ENCODE results near the gene SLC25A43. TPM values are rescaled to one million over a fixed set of nuclear protein-coding genes. Genes with fewer than 3 reads are reported as not detected.

The SLC25A43 gene
- total RNA-seq, 1 experiment from 2014 or later = 25.8 TPM

GRCh38 chrX:119411959-119412358 is 12.8 kb downstream of the SLC25A43 start:
- peaks cover 22% of the 10 kb centered on the region for H3K4me1 ChIP-seq (ENCODE audit: insufficient read depth, low read length)
- intact Hi-C loops (cut with micrococcal nuclease) = loop anchor here (5.0 kb wide), 1 partner anchor 55 kb away; the partner anchor contains the start of gene SLC25A5
- H3K27ac ChIP-seq (ENCODE audit: low read length) = no peak overlapping the region
- DNase-seq (no peak), ATAC-seq (no peak)
- no peaks in the 10 kb centered on the region for H3K27me3 ChIP-seq (ENCODE audit: low read length)
- no peaks in the 10 kb centered on the region for H3K9me2 ChIP-seq (replicated peaks; ENCODE audit: low read length)
- H3K4me2 ChIP-seq (ENCODE audit: low read length) = no peak overlapping the region
- no peaks in the 10 kb centered on the region for H4K20me1 ChIP-seq (ENCODE audit: low read length)
- H3K36me3 ChIP-seq (ENCODE audit: low read depth, low read length) = no peaks in the 10 kb centered on the region
- no peak overlapping the region for H2AFZ ChIP-seq (ENCODE audit: low read length)
- H3K79me2 ChIP-seq (ENCODE audit: low read length) = no peaks in the 10 kb centered on the region
- BruUV-seq (replicated peaks) = no TSS peak
- no peak overlapping the region for H3K4me3 ChIP-seq (ENCODE audit: low read length)
- ChIA-PET CTCF (no interaction called here), POLR2A (ENCODE audit: unreplicated experiment) (no interaction called here)
- TF ChIP-seq EZH2 (IDR thresholded peaks at IDR 0.05; ENCODE audit: low read length, unreplicated experiment) (no peak), EZH2phosphoT487 (IDR thresholded peaks at IDR 0.05; ENCODE audit: borderline replicate concordance, low read length) (no peak)
- TF ChIP-seq, protein P1, sequence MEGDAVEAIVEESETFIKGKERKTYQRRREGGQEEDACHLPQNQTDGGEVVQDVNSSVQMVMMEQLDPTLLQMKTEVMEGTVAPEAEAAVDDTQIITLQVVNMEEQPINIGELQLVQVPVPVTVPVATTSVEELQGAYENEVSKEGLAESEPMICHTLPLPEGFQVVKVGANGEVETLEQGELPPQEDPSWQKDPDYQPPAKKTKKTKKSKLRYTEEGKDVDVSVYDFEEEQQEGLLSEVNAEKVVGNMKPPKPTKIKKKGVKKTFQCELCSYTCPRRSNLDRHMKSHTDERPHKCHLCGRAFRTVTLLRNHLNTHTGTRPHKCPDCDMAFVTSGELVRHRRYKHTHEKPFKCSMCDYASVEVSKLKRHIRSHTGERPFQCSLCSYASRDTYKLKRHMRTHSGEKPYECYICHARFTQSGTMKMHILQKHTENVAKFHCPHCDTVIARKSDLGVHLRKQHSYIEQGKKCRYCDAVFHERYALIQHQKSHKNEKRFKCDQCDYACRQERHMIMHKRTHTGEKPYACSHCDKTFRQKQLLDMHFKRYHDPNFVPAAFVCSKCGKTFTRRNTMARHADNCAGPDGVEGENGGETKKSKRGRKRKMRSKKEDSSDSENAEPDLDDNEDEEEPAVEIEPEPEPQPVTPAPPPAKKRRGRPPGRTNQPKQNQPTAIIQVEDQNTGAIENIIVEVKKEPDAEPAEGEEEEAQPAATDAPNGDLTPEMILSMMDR (conservative IDR thresholded peaks at IDR 0.05; ENCODE audit: low read depth, low read length) = no peak
- no peak overlapping the region for H3K9ac ChIP-seq (ENCODE audit: low read length)
- no peaks in the 10 kb centered on the region for H3F3A ChIP-seq (ENCODE audit: low read length, unreplicated experiment)
- no peaks in the 10 kb centered on the region for H3K9me3 ChIP-seq (ENCODE audit: low read length)

DNA sequence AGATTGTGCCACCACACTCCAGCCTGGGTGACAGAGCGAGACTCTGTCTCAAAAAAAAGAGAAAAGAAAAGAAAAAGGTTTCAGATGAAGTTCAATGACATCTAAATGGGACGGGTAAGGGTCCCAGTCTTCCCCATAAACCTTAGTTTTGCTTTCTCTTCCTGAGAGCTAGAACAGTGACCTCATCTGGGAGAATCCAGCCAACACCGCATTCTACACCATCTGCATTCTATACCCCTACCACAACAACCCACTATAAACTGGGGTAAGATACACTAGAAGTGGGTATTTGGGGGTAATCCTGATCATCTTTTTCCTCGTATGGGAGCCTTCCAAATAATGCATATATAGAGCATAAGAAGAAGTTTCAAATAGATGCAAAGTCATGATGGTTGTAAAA is 18.2 kb downstream of the SLC25A43 start:
- ATAC-seq (no peak), DNase-seq (no peak)
- H3K4me2 ChIP-seq (ENCODE audit: low read length) = no peak overlapping the region
- ChIA-PET POLR2A (ENCODE audit: unreplicated experiment) (no interaction called here), CTCF (no interaction called here)
- BruUV-seq (replicated peaks) = no TSS peak
- no peaks in the 10 kb centered on the region for H4K20me1 ChIP-seq (ENCODE audit: low read length)
- H3K9me3 ChIP-seq (ENCODE audit: low read length) = no peaks in the 10 kb centered on the region
- H3K4me3 ChIP-seq (ENCODE audit: low read length) = no peak overlapping the region
- H3K79me2 ChIP-seq (ENCODE audit: low read length) = no peaks in the 10 kb centered on the region
- intact Hi-C loops (cut with micrococcal nuclease) = loop anchor here (2.0 kb wide), 1 partner anchor 95 kb away; no protein-coding TSS in a partner anchor
- no peak overlapping the region for H3K27ac ChIP-seq (ENCODE audit: low read length)
- no peaks in the 10 kb centered on the region for H3K4me1 ChIP-seq (ENCODE audit: insufficient read depth, low read length)
- no peak overlapping the region for H2AFZ ChIP-seq (ENCODE audit: low read length)
- no peaks in the 10 kb centered on the region for H3K36me3 ChIP-seq (ENCODE audit: low read depth, low read length)
- TF ChIP-seq, protein P1 (conservative IDR thresholded peaks at IDR 0.05; ENCODE audit: low read depth, low read length) = no peak
- no peak for TF ChIP-seq EZH2 (IDR thresholded peaks at IDR 0.05; ENCODE audit: low read length, unreplicated experiment)
- no peak for TF ChIP-seq EZH2phosphoT487 (IDR thresholded peaks at IDR 0.05; ENCODE audit: borderline replicate concordance, low read length)
- H3K9ac ChIP-seq (ENCODE audit: low read length) = no peak overlapping the region
- no peaks in the 10 kb centered on the region for H3K9me2 ChIP-seq (replicated peaks; ENCODE audit: low read length)
- no peaks in the 10 kb centered on the region for H3K27me3 ChIP-seq (ENCODE audit: low read length)
- H3F3A ChIP-seq (ENCODE audit: low read length, unreplicated experiment) = no peaks in the 10 kb centered on the region

DNA sequence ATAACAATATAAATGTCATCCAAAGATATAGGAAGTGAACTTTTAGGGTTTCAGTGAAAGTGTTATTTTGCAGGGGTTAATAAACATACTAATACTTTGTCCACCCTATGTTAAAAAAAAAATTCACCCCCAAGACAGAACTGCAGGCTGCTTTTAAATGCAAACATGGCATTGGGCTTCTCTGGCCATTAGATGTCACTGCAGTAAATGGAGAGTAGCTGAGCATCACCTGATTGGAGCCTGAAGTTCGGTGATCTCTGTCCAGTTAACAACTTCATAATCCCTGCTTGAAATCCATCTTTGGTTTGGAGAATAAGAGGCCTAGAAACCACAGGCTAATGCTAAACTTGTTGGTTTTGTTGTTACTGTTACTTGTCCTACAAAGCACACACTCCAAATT is 18.7 kb downstream of the SLC25A43 start:
- no TSS peak for BruUV-seq (replicated peaks)
- Histone ChIP-seq H3K4me3 (ENCODE audit: low read length) (no peak overlapping the region), H3K9me2 (replicated peaks; ENCODE audit: low read length) (no peaks in the 10 kb centered on the region), H3K36me3 (ENCODE audit: low read depth, low read length) (no peaks in the 10 kb centered on the region), H3K27ac (ENCODE audit: low read length) (no peak overlapping the region), H3K4me1 (ENCODE audit: insufficient read depth, low read length) (no peaks in the 10 kb centered on the region), H3K9ac (ENCODE audit: low read length) (no peak overlapping the region), H3K27me3 (ENCODE audit: low read length) (no peaks in the 10 kb centered on the region), H3K79me2 (ENCODE audit: low read length) (no peaks in the 10 kb centered on the region), H3F3A (ENCODE audit: low read length, unreplicated experiment) (no peaks in the 10 kb centered on the region), H3K9me3 (ENCODE audit: low read length) (no peaks in the 10 kb centered on the region), H4K20me1 (ENCODE audit: low read length) (no peaks in the 10 kb centered on the region), H3K4me2 (ENCODE audit: low read length) (no peak overlapping the region), H2AFZ (ENCODE audit: low read length) (no peak overlapping the region)
- POLR2A ChIA-PET (ENCODE audit: unreplicated experiment) = no interaction called here
- CTCF ChIA-PET = interaction anchor here (0.7 kb wide), 1 partner anchor 60 kb away, joined by 5 read pairs; no protein-coding TSS in a partner anchor
- ATAC-seq (peak; percentile 46), DNase-seq (no peak)
- intact Hi-C loops (cut with micrococcal nuclease) = loop anchor here (2.0 kb wide), 1 partner anchor 95 kb away; no protein-coding TSS in a partner anchor
- TF ChIP-seq EZH2phosphoT487 (IDR thresholded peaks at IDR 0.05; ENCODE audit: borderline replicate concordance, low read length) (no peak), EZH2 (IDR thresholded peaks at IDR 0.05; ENCODE audit: low read length, unreplicated experiment) (no peak)
- TF ChIP-seq, protein P1 (conservative IDR thresholded peaks at IDR 0.05; ENCODE audit: low read depth, low read length) = peak; percentile 47

Measured in PC-3 (cell line).